Right ventricle myocardium inferior (tissue), 1 donor: ENCODE measurements around the gene UAP1L1. TPM values are rescaled to one million over a fixed set of nuclear protein-coding genes. Genes with fewer than 3 reads are reported as not detected.
"Not testable (repeated sequence)": the region's sequence is repeated elsewhere in the genome, so short reads cannot be mapped to it uniquely, and the experiment has no call there.

Source experiments
- ATAC-seq: fragments of 200-7000 bp; cut with Tn5 transposase; one replicate; pipeline ENCODE4 v1.9.1; 2020; ENCODE audit warnings: mild to moderate bottlenecking, moderate library complexity
- DNase-seq: peaks from one replicate; pipeline ENCODE4 v3.0.0; 2021; ENCODE audit errors: missing footprints
- intact Hi-C: fragments of 100-400 bp; cut with DNase I; formaldehyde crosslinking; loops from one replicate; pipeline ENCODE4 v1.11.0; 2022
- total RNA-seq: library from RNA; stranded (reverse); fragmentation: NEBNext Ultra II Directional; extraction: Animal tissue kit (Norgen Biotek cat#: 25700); gene quantifications from one replicate; pipeline ENCODE4 v1.2.1, GENCODE V29; 2021
- donor health status: DM: no; HTN: yes; CAD: no; lungs with severe emphysema.

UAP1L1 gene
- total RNA-seq, 1 donor from 2014 or later, result 13.6 TPM

GRCh38 chr9:137116728-137117127, 39.4 kb downstream of the UAP1L1 start:
- no peak for DNase-seq
- peak; percentile 13 for ATAC-seq

GRCh38 chr9:137117269-137117731, 40.0 kb downstream of the UAP1L1 start:
- DNase-seq (no peak), ATAC-seq (peak; percentile 19)
- intact Hi-C loops, result loop anchor here (2.0 kb wide), 1 partner anchor 110 kb away; the partner anchor contains the start of gene RNF224

More at GRCh38 chr9:137116728-137117127, 39.4 kb downstream of the UAP1L1 start:
- intact Hi-C loops, result loop anchor here (2.0 kb wide), 1 partner anchor 110 kb away; the partner anchor contains the start of gene RNF224

GRCh38 chr9:137118092-137118603, 40.8 kb downstream of the UAP1L1 start:
- intact Hi-C loops, ATAC-seq, DNase-seq: not testable (repeated sequence)

- DNase-seq, result peak; percentile 52
- ATAC-seq, intact Hi-C loops: not testable (repeated sequence)
Measured at GRCh38 chr9:137121927-137122795, 44.8 kb downstream of the UAP1L1 start.

GRCh38 chr9:137122796-137123467, 45.6 kb downstream of the UAP1L1 start:
- intact Hi-C loops, ATAC-seq, DNase-seq: not testable (repeated sequence)

GRCh38 chr9:137123468-137123837, 46.1 kb downstream of the UAP1L1 start:
- no peak for DNase-seq
- intact Hi-C loops, result no loop called here
- no peak for ATAC-seq

- intact Hi-C loops, result not testable (repeated sequence)
Measured at GRCh38 chr9:137123952-137124462, 46.7 kb downstream of the UAP1L1 start.

GRCh38 chr9:137126786-137127185, 49.5 kb downstream of the UAP1L1 start:
- DNase-seq (no peak), ATAC-seq (no peak)
- intact Hi-C loops, result loop anchor here (5.0 kb wide), 1 partner anchor 61 kb away; the partner anchor contains the start of genes ANAPC2 and SSNA1

More at GRCh38 chr9:137123952-137124462, 46.7 kb downstream of the UAP1L1 start:
- not testable (repeated sequence) for DNase-seq, ATAC-seq

GRCh38 chr9:137127301-137128157, 50.2 kb downstream of the UAP1L1 start:
- intact Hi-C loops, result loop anchor here (5.0 kb wide), 1 partner anchor 60 kb away; the partner anchor contains the start of genes ANAPC2 and SSNA1
- DNase-seq (peak; percentile 67), ATAC-seq (no peak)

- no peak for DNase-seq
- intact Hi-C loops, result loop anchor here (5.0 kb wide), 1 partner anchor 59 kb away; the partner anchor contains the start of genes ANAPC2 and SSNA1
Measured at GRCh38 chr9:137128158-137128861, 51.0 kb downstream of the UAP1L1 start.

GRCh38 chr9:137128862-137129455, 51.6 kb downstream of the UAP1L1 start:
- intact Hi-C loops, result loop anchor here (5.0 kb wide), 1 partner anchor 58 kb away; the partner anchor contains the start of genes ANAPC2 and SSNA1
- ATAC-seq (peak; percentile 18), DNase-seq (no peak)

More at GRCh38 chr9:137128158-137128861, 51.0 kb downstream of the UAP1L1 start:
- ATAC-seq, result no peak

GRCh38 chr9:137129456-137130175, 52.3 kb downstream of the UAP1L1 start:
- intact Hi-C loops, result loop anchor here (5.0 kb wide), 1 partner anchor 58 kb away; the partner anchor contains the start of genes ANAPC2 and SSNA1
- peak; percentile 99 for ATAC-seq
- DNase-seq, result peak; percentile 96

GRCh38 chr9:137130176-137130755, 52.9 kb downstream of the UAP1L1 start:
- no peak for ATAC-seq
- intact Hi-C loops, result no loop called here
- DNase-seq, result no peak
